Measurements from ENCODE around the gene DBX1.

Gene DBX1

GRCh38 chr11:20120134-20120925, 39.9 kb downstream of the DBX1 start:
- no peak for DNase-seq

- no peak for DNase-seq
Measured at GRCh38 chr11:20119315-20119714, 41.0 kb downstream of the DBX1 start.

GRCh38 chr11:20118209-20118608, 42.1 kb downstream of the DBX1 start:
- DNase-seq = no peak

GRCh38 chr11:20117291-20117690, 43.0 kb downstream of the DBX1 start:
- DNase-seq = no peak

GRCh38 chr11:20116825-20117224, 43.5 kb downstream of the DBX1 start:
- no peak for DNase-seq

GRCh38 chr11:20114588-20114987, 45.7 kb downstream of the DBX1 start:
- no peak for DNase-seq

- DNase-seq = no peak
Measured at GRCh38 chr11:20113149-20113438, 47.2 kb downstream of the DBX1 start.

GRCh38 chr11:20112291-20113148, 47.8 kb downstream of the DBX1 start:
- peak; percentile 45 for DNase-seq

GRCh38 chr11:20111871-20112270, 48.4 kb downstream of the DBX1 start:
- no peak for DNase-seq

GRCh38 chr11:20110908-20111669, 49.2 kb downstream of the DBX1 start:
- no peak for DNase-seq

- no peak for DNase-seq
Measured at GRCh38 chr11:20109731-20110445, 50.4 kb downstream of the DBX1 start.
